Osteocyte (in vitro differentiated cells): ENCODE data around the gene TMEM108. TPM values are rescaled to one million over a fixed set of nuclear protein-coding genes. Genes with fewer than 3 reads are reported as not detected.

Experiments used
- DNase-seq: peaks from one replicate; pipeline ENCODE4 v3.0.0; 2021; ENCODE audit warnings: mixed read lengths; ENCODE audit not compliant: unreplicated experiment; ENCODE audit errors: extremely low spot score
- H3K27ac Mint-ChIP-seq: one replicate; pipeline ENCODE4 v1.8.0; 2021; ENCODE audit warnings: mild to moderate bottlenecking, mixed read lengths; ENCODE audit not compliant: unreplicated experiment
- H3K27me3 Mint-ChIP-seq: one replicate; pipeline ENCODE4 v1.8.0; 2021; ENCODE audit warnings: mixed read lengths; ENCODE audit not compliant: unreplicated experiment
- H3K36me3 Mint-ChIP-seq: one replicate; pipeline ENCODE4 v1.8.0; 2021; ENCODE audit warnings: mixed read lengths; ENCODE audit not compliant: unreplicated experiment
- H3K4me1 Mint-ChIP-seq: one replicate; pipeline ENCODE4 v1.8.0; 2021; ENCODE audit warnings: mixed read lengths; ENCODE audit not compliant: unreplicated experiment
- H3K4me3 Mint-ChIP-seq: one replicate; pipeline ENCODE4 v1.8.0; 2021; ENCODE audit warnings: mild to moderate bottlenecking, moderate library complexity, mixed read lengths; ENCODE audit not compliant: unreplicated experiment
- H3K9me3 Mint-ChIP-seq: one replicate; pipeline ENCODE4 v1.8.0; 2021; ENCODE audit warnings: mixed read lengths; ENCODE audit not compliant: unreplicated experiment
- total RNA-seq: library from RNA; stranded (reverse); gene quantifications from 2 replicates; pipeline ENCODE4 v1.2.1, GENCODE V29; 2021
- TF ChIP-seq, protein P1 (sequence below): fragments of 200-600 bp; sonication (generic); IDR thresholded peaks from 2 replicates; pipeline ENCODE4 v1.5.0; 2021; ENCODE audit warnings: antibody characterized with exemption, mild to moderate bottlenecking, moderate library complexity

Gene TMEM108
- total RNA-seq, 1 donor from 2014 or later, result 3.7 TPM

DNA sequence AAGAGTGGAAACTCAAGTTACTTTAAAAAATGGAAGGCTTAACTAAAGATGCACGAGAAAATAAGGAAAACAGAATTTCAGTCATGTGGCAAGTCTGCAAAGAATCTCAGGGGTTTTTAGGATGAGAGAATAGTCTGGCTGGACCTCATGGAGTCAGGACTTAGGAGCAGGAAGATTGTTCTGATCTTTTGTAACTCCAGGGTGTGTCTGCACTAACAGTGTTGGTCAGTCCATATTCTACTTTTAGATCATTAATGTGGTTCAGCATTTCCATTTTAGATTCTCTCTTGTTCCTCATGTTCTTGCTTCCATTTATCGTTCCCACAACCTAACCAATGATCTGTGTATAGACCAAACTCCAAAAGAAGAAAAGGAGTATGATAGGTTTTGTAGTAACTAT, 15.3 kb downstream of the TMEM108 start:
- DNase-seq, result no peak
- H3K9me3 Mint-ChIP-seq, result no peaks in the 10 kb centered on the region

DNA sequence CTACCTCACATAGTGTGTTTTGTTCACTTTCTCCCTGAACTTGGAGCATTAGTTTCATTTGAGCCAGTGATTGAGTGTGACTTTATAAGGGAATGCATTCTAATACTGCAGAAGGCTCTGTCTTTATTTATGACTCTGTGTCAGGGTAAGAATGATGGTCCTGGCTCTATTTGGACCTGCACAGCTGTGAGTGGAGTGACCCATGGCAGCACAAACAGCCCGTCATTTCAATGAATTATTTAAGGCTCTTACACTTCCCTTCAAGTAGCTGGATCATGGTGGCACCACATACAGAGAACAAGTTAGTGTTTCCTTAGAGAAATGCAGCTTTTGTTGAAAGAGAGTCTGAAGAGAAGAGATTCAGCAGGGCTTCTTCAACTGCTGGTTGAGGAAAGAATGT, 16.4 kb downstream of the TMEM108 start:
- Mint-ChIP-seq H3K4me1 (peaks cover 8% of the 10 kb centered on the region), H3K27ac (no peak overlapping the region), H3K9me3 (no peaks in the 10 kb centered on the region), H3K4me3 (no peak overlapping the region), H3K36me3 (no peaks in the 10 kb centered on the region), H3K27me3 (peaks cover 14% of the 10 kb centered on the region)
- no peak for DNase-seq
- TF ChIP-seq, protein P1, sequence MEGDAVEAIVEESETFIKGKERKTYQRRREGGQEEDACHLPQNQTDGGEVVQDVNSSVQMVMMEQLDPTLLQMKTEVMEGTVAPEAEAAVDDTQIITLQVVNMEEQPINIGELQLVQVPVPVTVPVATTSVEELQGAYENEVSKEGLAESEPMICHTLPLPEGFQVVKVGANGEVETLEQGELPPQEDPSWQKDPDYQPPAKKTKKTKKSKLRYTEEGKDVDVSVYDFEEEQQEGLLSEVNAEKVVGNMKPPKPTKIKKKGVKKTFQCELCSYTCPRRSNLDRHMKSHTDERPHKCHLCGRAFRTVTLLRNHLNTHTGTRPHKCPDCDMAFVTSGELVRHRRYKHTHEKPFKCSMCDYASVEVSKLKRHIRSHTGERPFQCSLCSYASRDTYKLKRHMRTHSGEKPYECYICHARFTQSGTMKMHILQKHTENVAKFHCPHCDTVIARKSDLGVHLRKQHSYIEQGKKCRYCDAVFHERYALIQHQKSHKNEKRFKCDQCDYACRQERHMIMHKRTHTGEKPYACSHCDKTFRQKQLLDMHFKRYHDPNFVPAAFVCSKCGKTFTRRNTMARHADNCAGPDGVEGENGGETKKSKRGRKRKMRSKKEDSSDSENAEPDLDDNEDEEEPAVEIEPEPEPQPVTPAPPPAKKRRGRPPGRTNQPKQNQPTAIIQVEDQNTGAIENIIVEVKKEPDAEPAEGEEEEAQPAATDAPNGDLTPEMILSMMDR, result no peak

More for the DNA sequence above, 15.3 kb downstream of the TMEM108 start:
- no peaks in the 10 kb centered on the region for H3K36me3 Mint-ChIP-seq
- TF ChIP-seq, protein P1, result no peak
- no peak overlapping the region for H3K27ac Mint-ChIP-seq
- peaks cover 12% of the 10 kb centered on the region for H3K27me3 Mint-ChIP-seq
- no peak overlapping the region for H3K4me3 Mint-ChIP-seq
- H3K4me1 Mint-ChIP-seq, result peaks cover 12% of the 10 kb centered on the region

DNA sequence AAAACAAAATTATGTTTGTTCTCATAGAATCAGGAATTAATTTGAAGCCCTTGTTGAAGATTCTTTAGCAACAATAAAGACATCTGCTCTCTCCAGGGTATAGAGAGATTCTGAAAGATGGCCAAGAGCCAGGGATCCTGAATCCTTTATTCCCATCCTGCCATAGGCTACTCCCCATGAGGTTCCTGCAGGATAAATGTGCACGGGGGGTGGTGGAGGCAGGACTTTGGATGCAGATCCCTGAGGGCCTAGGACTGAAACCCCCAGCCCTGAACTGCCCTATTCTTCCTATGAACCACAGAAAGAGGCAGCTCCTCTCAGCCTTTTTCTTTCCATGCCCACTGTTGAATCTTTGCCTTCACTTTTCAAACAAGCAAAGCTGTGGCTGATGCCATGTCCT, 17.1 kb downstream of the TMEM108 start:
- Mint-ChIP-seq H3K4me3 (no peak overlapping the region), H3K27ac (no peak overlapping the region), H3K9me3 (no peaks in the 10 kb centered on the region), H3K36me3 (no peaks in the 10 kb centered on the region), H3K4me1 (peaks cover 6% of the 10 kb centered on the region), H3K27me3 (peaks cover 17% of the 10 kb centered on the region)
- TF ChIP-seq, protein P1, result no peak
- no peak for DNase-seq

DNA sequence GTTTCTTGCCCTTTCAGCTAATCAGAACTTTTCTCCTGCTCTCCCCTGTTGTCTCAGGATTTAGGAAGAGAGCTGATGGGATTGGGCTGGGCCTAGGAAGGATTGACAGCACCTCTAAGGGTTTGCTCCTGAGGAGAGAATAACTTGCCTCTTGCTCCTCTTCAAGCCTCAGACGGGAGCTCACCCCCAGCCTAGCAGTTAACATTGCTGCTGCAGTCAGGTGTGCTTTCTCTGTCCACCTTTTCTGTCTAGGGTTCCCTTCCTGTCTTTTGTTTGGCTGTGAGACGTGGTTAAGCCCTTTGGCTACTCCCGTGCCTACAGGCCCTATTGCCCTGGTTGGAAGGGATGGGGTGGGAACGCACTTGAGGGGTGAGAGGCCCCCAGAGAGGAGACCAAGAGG, 20.1 kb downstream of the TMEM108 start:
- TF ChIP-seq, protein P1, result no peak
- Mint-ChIP-seq H3K36me3 (no peaks in the 10 kb centered on the region), H3K4me3 (no peak overlapping the region), H3K27ac (no peak overlapping the region), H3K27me3 (peaks cover 13% of the 10 kb centered on the region), H3K9me3 (no peaks in the 10 kb centered on the region), H3K4me1 (no peaks in the 10 kb centered on the region)
- DNase-seq, result no peak

DNA sequence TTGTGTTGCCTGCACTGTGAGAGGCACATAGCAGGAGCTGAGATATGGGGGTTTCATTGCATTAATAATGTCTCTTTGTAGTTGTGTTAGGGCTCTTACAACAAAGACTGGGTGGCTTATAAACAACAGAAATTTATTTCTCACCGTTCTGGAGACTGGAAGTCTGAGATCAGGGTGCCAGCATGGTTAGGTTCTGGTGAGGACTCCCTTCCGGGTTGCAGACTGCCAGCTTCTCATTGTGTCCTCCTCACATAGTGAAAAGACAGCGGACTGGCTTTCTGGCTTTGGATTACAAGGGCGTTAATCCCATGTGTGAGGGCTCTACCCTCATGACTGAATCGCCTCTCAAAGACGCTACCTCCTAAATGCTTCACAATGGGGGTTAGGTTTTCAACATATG, 20.6 kb downstream of the TMEM108 start:
- TF ChIP-seq, protein P1, result no peak
- no peaks in the 10 kb centered on the region for H3K36me3 Mint-ChIP-seq
- no peaks in the 10 kb centered on the region for H3K4me1 Mint-ChIP-seq
- H3K27me3 Mint-ChIP-seq, result peaks cover 14% of the 10 kb centered on the region
- H3K27ac Mint-ChIP-seq, result no peak overlapping the region
- no peak for DNase-seq
- no peaks in the 10 kb centered on the region for H3K9me3 Mint-ChIP-seq
- H3K4me3 Mint-ChIP-seq, result no peak overlapping the region
